ENCODE data around the gene EDC4.
A peak's percentile ranks its signal among the peaks of the same experiment; 100 is the strongest.

EDC4 gene

DNA sequence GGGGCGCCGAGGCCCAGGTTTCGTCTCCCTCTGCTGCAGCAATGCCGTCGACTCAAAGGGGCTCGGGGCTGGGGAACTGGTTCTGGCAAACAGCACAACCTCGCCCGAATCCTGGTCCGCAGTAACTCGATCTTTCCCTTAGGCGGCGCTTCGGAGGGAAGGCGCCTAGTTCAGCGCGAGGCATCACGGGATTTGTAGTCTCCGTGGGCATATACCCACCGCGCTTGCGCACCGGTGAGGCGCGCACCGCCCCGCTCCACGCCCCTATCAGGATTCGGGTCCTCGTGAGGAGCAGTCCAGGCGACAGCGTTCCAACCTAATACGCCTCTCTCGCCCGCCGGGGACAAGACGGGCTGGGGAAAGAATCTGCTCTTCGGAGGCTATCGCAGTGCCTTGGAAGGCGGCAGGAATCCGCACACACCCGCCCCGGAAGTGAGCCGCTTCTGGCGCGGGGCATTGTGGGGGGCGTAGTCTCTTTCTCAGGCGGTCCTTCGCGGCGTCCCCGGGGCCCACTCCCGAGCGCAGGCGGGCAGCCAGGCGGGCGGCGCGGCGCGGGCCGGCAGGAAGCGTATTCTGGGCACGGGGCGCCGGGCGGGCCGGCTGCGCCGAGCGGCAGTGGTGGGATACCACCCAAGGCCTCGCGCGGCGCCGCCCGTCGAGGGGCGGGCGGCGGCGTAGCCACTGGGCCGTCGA, 30.9 kb upstream of the EDC4 start, which contains the start of gene THAP11:
TSS of gene THAP11 (plus strand) at position 505 of the 693 bp plus-strand sequence. CDS start 235 bp downstream, outside the sequence.
- Histone ChIP-seq H3K4me1 (ENCODE audit: control insufficient read depth in 1 of 2, insufficient read depth in 2 of 2, low read length in 2 of 2) (peaks cover 22 to 34% of the 10 kb centered on the region in 2 donors), H3K9me3 (ENCODE audit: control insufficient read depth in 1 of 2, low read length in 2 of 2) (no peaks in the 10 kb centered on the region), H3K27ac (ENCODE audit: low read length) (peak within 1 kb of the TSS; percentile 95), H3K36me3 (ENCODE audit: control insufficient read depth in 1 of 2, insufficient read depth in 2 of 2, low read length in 2 of 2) (peaks cover 0 to 4% of the 10 kb centered on the region in 2 donors), H3K4me3 (ENCODE audit: low read depth in 1 of 2, low read length in 2 of 2) (peak within 1 kb of the TSS; percentile 74 to 85), H3K27me3 (ENCODE audit: low read depth, low read length) (no peaks in the 10 kb centered on the region)

DNA sequence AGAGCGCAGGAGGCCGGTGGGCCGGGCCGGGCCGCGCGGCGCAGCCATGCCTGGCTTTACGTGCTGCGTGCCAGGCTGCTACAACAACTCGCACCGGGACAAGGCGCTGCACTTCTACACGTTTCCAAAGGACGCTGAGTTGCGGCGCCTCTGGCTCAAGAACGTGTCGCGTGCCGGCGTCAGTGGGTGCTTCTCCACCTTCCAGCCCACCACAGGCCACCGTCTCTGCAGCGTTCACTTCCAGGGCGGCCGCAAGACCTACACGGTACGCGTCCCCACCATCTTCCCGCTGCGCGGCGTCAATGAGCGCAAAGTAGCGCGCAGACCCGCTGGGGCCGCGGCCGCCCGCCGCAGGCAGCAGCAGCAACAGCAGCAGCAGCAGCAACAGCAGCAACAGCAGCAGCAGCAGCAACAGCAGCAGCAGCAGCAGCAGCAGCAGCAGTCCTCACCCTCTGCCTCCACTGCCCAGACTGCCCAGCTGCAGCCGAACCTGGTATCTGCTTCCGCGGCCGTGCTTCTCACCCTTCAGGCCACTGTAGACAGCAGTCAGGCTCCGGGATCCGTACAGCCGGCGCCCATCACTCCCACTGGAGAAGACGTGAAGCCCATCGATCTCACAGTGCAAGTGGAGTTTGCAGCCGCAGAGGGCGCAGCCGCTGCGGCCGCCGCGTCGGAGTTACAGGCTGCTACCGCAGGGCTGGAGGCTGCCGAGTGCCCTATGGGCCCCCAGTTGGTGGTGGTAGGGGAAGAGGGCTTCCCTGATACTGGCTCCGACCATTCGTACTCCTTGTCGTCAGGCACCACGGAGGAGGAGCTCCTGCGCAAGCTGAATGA, 30.1 kb upstream of the EDC4 start:
- H3K4me1 ChIP-seq (ENCODE audit: control insufficient read depth in 1 of 2, insufficient read depth in 2 of 2, low read length in 2 of 2): peaks cover 22 to 38% of the 10 kb centered on the region in 2 donors
- peaks cover 0 to 10% of the 10 kb centered on the region in 2 donors for H3K36me3 ChIP-seq (ENCODE audit: control insufficient read depth in 1 of 2, insufficient read depth in 2 of 2, low read length in 2 of 2)
- H3K9me3 ChIP-seq (ENCODE audit: control insufficient read depth in 1 of 2, low read length in 2 of 2): no peaks in the 10 kb centered on the region
- no peaks in the 10 kb centered on the region for H3K27me3 ChIP-seq (ENCODE audit: low read depth, low read length)
- peak overlapping the region; percentile 61 for H3K27ac ChIP-seq (ENCODE audit: low read length)
- peak overlapping the region; percentile 56 to 85 for H3K4me3 ChIP-seq (ENCODE audit: low read depth in 1 of 2, low read length in 2 of 2)

DNA sequence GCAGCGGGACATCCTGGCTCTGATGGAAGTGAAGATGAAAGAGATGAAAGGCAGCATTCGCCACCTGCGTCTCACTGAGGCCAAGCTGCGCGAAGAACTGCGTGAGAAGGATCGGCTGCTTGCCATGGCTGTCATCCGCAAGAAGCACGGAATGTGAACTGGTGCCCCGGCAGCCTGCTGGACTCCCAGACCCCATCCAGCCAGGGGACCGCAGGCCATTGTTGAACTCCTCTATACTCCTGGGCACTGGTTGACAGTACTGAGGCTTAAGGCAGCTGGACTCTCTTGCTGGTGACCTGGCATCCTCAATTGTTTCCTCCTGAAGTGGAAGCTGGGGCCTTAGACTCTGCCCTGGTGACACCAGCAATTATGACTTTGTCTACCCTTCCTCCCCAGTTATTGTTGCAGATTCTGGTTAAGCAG, 29.5 kb upstream of the EDC4 start:
- H3K9me3 ChIP-seq (ENCODE audit: control insufficient read depth in 1 of 2, low read length in 2 of 2): no peaks in the 10 kb centered on the region
- peaks cover 0 to 10% of the 10 kb centered on the region in 2 donors for H3K36me3 ChIP-seq (ENCODE audit: control insufficient read depth in 1 of 2, insufficient read depth in 2 of 2, low read length in 2 of 2)
- H3K27ac ChIP-seq (ENCODE audit: low read length): peak overlapping the region; percentile 61
- peak overlapping the region; percentile 56 to 85 for H3K4me3 ChIP-seq (ENCODE audit: low read depth in 1 of 2, low read length in 2 of 2)
- peaks cover 26 to 44% of the 10 kb centered on the region in 2 donors for H3K4me1 ChIP-seq (ENCODE audit: control insufficient read depth in 1 of 2, insufficient read depth in 2 of 2, low read length in 2 of 2)
- H3K27me3 ChIP-seq (ENCODE audit: low read depth, low read length): no peaks in the 10 kb centered on the region

DNA sequence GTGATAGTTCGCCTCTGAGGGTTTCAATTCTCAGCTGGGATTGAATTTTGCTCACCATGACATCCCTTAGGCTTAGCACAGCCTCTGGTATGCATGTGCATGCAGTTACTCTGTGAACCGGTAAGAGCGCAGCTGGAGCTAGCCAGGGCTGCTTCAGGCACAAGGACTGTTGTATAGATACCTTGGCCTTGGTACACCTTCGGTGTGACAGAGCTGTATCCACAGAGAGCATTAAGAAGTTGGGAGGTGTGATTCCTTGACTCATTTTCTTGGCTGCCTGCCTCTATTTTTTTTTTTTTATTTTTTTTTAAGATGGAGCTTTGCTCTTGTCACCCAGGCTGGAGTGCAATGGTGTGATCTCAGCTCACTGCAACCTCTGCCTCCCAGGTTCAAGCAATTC, 28.4 kb upstream of the EDC4 start:
- Histone ChIP-seq H3K27me3 (ENCODE audit: low read depth, low read length) (no peaks in the 10 kb centered on the region), H3K27ac (ENCODE audit: low read length) (peak overlapping the region; percentile 61), H3K4me3 (ENCODE audit: low read depth in 1 of 2, low read length in 2 of 2) (peak overlapping the region; percentile 56 to 85), H3K4me1 (ENCODE audit: control insufficient read depth in 1 of 2, insufficient read depth in 2 of 2, low read length in 2 of 2) (peaks cover 26 to 51% of the 10 kb centered on the region in 2 donors), H3K36me3 (ENCODE audit: control insufficient read depth in 1 of 2, insufficient read depth in 2 of 2, low read length in 2 of 2) (peaks cover 0 to 10% of the 10 kb centered on the region in 2 donors), H3K9me3 (ENCODE audit: control insufficient read depth in 1 of 2, low read length in 2 of 2) (no peaks in the 10 kb centered on the region)

DNA sequence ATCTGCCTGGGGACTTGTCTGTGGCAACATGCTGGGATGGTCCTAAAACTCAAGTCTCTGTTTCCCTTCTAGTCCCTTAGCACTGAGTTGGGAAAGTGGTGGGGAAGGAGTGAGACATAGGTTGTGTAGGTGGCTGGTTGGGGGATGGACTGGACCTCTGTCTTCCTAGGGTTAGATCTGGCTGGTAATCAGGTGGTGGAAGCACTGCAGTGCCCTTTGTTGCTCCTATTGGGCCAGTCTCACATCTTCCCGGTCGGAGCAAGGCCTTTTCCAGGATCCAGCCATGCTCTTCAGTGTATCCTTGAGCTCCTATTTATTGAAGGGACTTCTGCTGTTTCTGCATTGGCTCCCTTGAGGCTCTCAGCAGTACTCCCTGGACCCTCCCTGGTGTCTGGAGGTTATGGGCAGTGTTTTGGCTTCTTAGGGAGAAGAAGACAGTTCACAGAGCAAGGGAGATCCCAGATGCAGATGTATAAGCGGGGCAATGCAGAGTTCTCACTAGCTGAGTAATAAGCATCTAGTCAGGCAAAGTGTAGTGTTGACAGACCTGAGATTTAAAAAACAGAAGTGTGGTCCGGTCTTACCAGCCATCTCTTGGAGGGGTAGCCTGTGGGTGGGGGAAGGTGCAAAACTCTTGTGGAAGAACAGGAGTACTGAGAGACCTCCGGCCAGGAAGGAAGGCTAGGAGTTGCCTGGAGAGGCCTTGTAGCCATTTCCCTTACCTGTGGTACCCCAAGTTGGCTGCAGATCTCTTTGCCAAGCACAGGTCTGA, 27.4 kb upstream of the EDC4 start:
- H3K4me1 ChIP-seq (ENCODE audit: control insufficient read depth in 1 of 2, insufficient read depth in 2 of 2, low read length in 2 of 2): peaks cover 26 to 51% of the 10 kb centered on the region in 2 donors
- peak overlapping the region; percentile 84 to 97 for H3K4me3 ChIP-seq (ENCODE audit: low read depth in 1 of 2, low read length in 2 of 2)
- H3K9me3 ChIP-seq (ENCODE audit: control insufficient read depth in 1 of 2, low read length in 2 of 2): no peaks in the 10 kb centered on the region

DNA sequence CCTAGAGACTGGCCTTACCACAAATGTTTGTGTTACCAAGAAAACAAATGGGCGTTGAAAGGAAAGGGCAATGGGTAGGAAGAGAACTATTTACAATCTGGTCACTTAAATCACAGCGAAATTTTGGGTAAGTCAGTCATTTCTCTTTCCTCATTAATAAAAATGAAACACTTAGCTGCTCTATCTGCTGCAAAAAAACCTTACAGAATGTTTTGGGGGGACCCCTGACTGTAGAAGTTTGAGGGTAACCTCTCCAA, 26.9 kb upstream of the EDC4 start:
- peaks cover 0 to 10% of the 10 kb centered on the region in 2 donors for H3K36me3 ChIP-seq (ENCODE audit: control insufficient read depth in 1 of 2, insufficient read depth in 2 of 2, low read length in 2 of 2)
- peak overlapping the region; percentile 84 to 97 for H3K4me3 ChIP-seq (ENCODE audit: low read depth in 1 of 2, low read length in 2 of 2)
- peaks cover 26 to 51% of the 10 kb centered on the region in 2 donors for H3K4me1 ChIP-seq (ENCODE audit: control insufficient read depth in 1 of 2, insufficient read depth in 2 of 2, low read length in 2 of 2)
- no peaks in the 10 kb centered on the region for H3K9me3 ChIP-seq (ENCODE audit: control insufficient read depth in 1 of 2, low read length in 2 of 2)
- peak overlapping the region; percentile 81 for H3K27ac ChIP-seq (ENCODE audit: low read length)
- H3K27me3 ChIP-seq (ENCODE audit: low read depth, low read length): no peaks in the 10 kb centered on the region

More for the DNA sequence above, 27.4 kb upstream of the EDC4 start:
- peaks cover 0 to 10% of the 10 kb centered on the region in 2 donors for H3K36me3 ChIP-seq (ENCODE audit: control insufficient read depth in 1 of 2, insufficient read depth in 2 of 2, low read length in 2 of 2)
- H3K27ac ChIP-seq (ENCODE audit: low read length): peak overlapping the region; percentile 81
- no peaks in the 10 kb centered on the region for H3K27me3 ChIP-seq (ENCODE audit: low read depth, low read length)

DNA sequence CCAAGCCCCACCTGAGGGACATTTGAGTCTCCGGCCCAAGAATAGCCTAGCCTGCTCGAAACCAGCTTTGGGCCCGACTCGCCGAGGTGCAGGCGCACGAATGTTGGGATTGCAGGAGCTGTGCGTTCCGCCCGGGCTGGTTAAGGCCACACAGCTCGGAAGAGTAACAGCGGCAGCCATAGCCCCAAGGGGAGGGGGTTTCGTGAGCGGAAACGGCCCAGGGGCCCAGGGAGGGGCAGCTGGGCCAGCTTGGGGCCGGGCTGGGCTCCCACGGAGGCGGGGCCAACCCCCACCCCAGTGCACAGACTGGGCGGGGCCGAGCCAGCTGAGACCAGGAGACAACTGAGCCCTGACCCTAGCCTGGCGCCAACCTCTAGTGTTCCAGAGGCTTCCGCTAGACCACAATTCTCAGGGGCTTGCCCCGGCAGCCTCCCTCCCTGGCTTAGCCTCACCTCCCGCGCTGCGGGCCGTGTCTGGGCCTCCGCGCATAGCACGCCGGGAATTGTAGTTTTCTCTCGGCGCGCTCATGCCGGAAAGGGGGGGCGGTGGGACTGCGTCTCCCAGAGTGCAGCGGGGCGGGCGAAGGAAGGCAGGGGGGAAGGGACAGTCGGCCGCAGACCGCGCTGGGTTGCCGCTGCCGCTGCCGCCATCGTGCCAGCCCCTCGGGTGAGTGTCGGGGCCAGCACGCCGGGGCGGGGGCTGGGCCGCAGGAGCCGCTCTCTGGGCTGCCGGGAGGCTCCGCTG, 26.4 kb upstream of the EDC4 start, which contains the start of gene NUTF2:
TSS of gene NUTF2 (plus strand) at position 614 of the 744 bp plus-strand sequence. CDS start 18,198 bp downstream, outside the sequence.
- Histone ChIP-seq H3K4me1 (ENCODE audit: control insufficient read depth in 1 of 2, insufficient read depth in 2 of 2, low read length in 2 of 2) (peaks cover 26 to 51% of the 10 kb centered on the region in 2 donors), H3K36me3 (ENCODE audit: control insufficient read depth in 1 of 2, insufficient read depth in 2 of 2, low read length in 2 of 2) (peaks cover 0 to 10% of the 10 kb centered on the region in 2 donors), H3K27me3 (ENCODE audit: low read depth, low read length) (no peaks in the 10 kb centered on the region), H3K9me3 (ENCODE audit: control insufficient read depth in 1 of 2, low read length in 2 of 2) (no peaks in the 10 kb centered on the region), H3K27ac (ENCODE audit: low read length) (peak within 1 kb of the TSS; percentile 81), H3K4me3 (ENCODE audit: low read depth in 1 of 2, low read length in 2 of 2) (peak within 1 kb of the TSS; percentile 84 to 97)

DNA sequence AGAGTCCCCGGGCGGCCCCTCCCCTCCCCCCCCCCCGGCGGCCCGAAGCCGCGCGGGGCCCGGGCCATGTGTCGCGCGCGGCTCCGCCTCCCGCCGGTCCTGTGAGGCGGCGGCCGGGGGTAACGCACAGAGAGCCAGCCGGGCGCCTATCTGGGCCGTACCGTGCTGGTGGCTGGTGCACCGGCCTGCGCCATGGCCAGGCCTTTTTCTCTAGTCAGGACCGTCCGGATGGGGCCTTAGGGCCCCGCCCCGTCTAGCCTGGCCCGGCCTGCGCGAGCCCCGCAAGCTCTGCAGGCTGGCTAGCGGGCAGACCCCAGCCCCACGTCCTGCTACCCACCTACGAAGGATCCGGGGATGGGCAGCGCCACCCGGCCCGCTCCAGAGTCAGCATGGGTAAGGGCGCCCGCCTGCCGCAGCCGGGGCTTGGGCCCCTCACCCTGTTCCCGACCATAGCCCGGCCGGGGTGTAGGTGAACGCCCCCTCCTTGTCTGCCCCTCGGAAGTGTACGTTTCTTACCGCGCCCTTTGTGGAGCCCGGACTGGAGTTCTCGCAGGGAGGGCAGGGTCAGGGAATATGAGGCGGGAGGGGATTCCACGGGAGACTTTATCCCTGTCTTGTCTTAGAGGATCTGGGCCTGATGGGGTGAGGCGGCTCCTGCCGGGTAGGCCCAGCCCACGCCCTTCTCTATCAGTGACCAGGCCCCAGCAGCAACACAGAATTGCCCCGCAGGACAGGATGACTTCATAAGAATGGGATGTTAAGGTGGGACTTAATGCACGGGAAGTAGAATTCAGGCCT, 25.6 kb upstream of the EDC4 start, which contains the start of gene CENPT:
TSS of gene CENPT (minus strand) at position 630 of the 798 bp plus-strand sequence. CDS start 13,834 bp downstream, outside the sequence.
- Histone ChIP-seq H3K27me3 (ENCODE audit: low read depth, low read length) (no peaks in the 10 kb centered on the region), H3K36me3 (ENCODE audit: control insufficient read depth in 1 of 2, insufficient read depth in 2 of 2, low read length in 2 of 2) (peaks cover 0 to 6% of the 10 kb centered on the region in 2 donors), H3K4me3 (ENCODE audit: low read depth in 1 of 2, low read length in 2 of 2) (peak within 1 kb of the TSS; percentile 84 to 97), H3K27ac (ENCODE audit: low read length) (peak within 1 kb of the TSS; percentile 81), H3K4me1 (ENCODE audit: control insufficient read depth in 1 of 2, insufficient read depth in 2 of 2, low read length in 2 of 2) (peaks cover 26 to 51% of the 10 kb centered on the region in 2 donors), H3K9me3 (ENCODE audit: control insufficient read depth in 1 of 2, low read length in 2 of 2) (no peaks in the 10 kb centered on the region)

DNA sequence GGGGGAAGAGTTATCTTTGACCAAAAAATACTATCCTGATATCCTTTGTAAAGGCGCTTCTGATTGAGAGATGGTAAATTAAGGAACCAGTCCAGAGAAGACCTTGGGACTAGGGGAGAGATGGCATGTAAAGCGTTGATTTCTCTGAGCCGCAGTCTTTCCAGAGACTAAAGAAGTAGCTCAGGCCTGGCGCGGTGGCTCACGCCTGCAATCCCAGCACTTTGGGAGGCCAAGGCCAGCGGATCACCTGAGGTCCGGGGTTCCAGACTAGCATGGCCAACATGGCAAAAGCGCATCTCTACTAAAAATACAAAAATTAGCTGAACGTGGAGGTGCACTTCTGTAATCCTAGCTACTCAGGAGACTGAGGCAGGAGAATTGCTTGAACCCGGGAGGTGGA, 24.7 kb upstream of the EDC4 start:
- Histone ChIP-seq H3K4me1 (ENCODE audit: control insufficient read depth in 1 of 2, insufficient read depth in 2 of 2, low read length in 2 of 2) (peaks cover 26 to 49% of the 10 kb centered on the region in 2 donors), H3K36me3 (ENCODE audit: control insufficient read depth in 1 of 2, insufficient read depth in 2 of 2, low read length in 2 of 2) (peaks cover 0 to 6% of the 10 kb centered on the region in 2 donors), H3K27ac (ENCODE audit: low read length) (peak overlapping the region; percentile 75), H3K9me3 (ENCODE audit: control insufficient read depth in 1 of 2, low read length in 2 of 2) (no peaks in the 10 kb centered on the region), H3K27me3 (ENCODE audit: low read depth, low read length) (no peaks in the 10 kb centered on the region), H3K4me3 (ENCODE audit: low read depth in 1 of 2, low read length in 2 of 2) (peak overlapping the region; percentile 84 to 97)

DNA sequence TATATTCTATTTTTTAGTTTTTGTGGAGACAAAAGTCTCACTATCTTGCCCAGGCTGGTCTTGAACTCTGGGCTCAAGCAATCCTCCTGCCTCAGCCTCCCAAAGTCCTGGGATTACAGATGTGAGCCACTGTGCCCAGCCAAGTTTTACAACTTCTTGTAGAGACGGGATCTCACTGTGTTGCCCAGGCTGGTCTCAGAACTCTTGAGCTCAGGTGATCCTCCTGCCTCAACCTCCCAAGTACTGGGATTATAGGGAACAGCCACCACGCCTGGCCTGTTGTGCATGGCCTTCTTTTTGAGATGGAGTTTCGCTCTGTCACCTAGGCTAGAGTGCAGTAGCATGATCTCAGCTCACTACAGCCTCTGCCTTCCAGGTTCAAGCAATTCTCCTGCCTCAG, 19.2 kb upstream of the EDC4 start:
- Histone ChIP-seq H3K4me1 (ENCODE audit: control insufficient read depth in 1 of 2, insufficient read depth in 2 of 2, low read length in 2 of 2) (peaks cover 8 to 32% of the 10 kb centered on the region in 2 donors), H3K4me3 (ENCODE audit: low read depth in 1 of 2, low read length in 2 of 2) (no peak overlapping the region), H3K9me3 (ENCODE audit: control insufficient read depth in 1 of 2, low read length in 2 of 2) (no peaks in the 10 kb centered on the region), H3K36me3 (ENCODE audit: control insufficient read depth in 1 of 2, insufficient read depth in 2 of 2, low read length in 2 of 2) (peaks cover 0 to 6% of the 10 kb centered on the region in 2 donors), H3K27ac (ENCODE audit: low read length) (no peak overlapping the region), H3K27me3 (ENCODE audit: low read depth, low read length) (no peaks in the 10 kb centered on the region)
